GM19035 (cell line): Measurements from ENCODE around the gene PLCH1.

Source experiments
- ATAC-seq: cut with Tn5 transposase; IDR thresholded peaks from one replicate; pipeline ENCODE4 v1.9.1; 2021; ENCODE audit not compliant: unreplicated experiment

The PLCH1 gene

GRCh38 chr3:155745795-155746550 lies 1.1 kb upstream of the PLCH1 start:
- no peak for ATAC-seq

GRCh38 chr3:155744010-155744625 lies 753 bp downstream of the PLCH1 start:
- peak; percentile 42 for ATAC-seq

- ATAC-seq = no peak
Measured at GRCh38 chr3:155743606-155744005, 1.3 kb downstream of the PLCH1 start.

GRCh38 chr3:155742349-155742965 lies 2.4 kb downstream of the PLCH1 start:
- no peak for ATAC-seq

- ATAC-seq = no peak
Measured at GRCh38 chr3:155741603-155742002, 3.3 kb downstream of the PLCH1 start.

- ATAC-seq = no peak
Measured at GRCh38 chr3:155741101-155741500, 3.8 kb downstream of the PLCH1 start.

- ATAC-seq = no peak
Measured at GRCh38 chr3:155739154-155739553, 5.7 kb downstream of the PLCH1 start.

GRCh38 chr3:155738580-155739076 lies 6.2 kb downstream of the PLCH1 start:
- ATAC-seq = no peak

GRCh38 chr3:155737844-155738460 lies 6.9 kb downstream of the PLCH1 start:
- ATAC-seq = peak; percentile 66

GRCh38 chr3:155736381-155736780 lies 8.5 kb downstream of the PLCH1 start:
- no peak for ATAC-seq

GRCh38 chr3:155730843-155731242 lies 14.0 kb downstream of the PLCH1 start:
- ATAC-seq = no peak

GRCh38 chr3:155727836-155728235 lies 17.0 kb downstream of the PLCH1 start:
- ATAC-seq = no peak

GRCh38 chr3:155714295-155714718 lies 30.6 kb downstream of the PLCH1 start:
- no peak for ATAC-seq

GRCh38 chr3:155712008-155712407 lies 32.9 kb downstream of the PLCH1 start:
- peak; percentile 95 for ATAC-seq

- no peak for ATAC-seq
Measured at GRCh38 chr3:155704771-155705559, 39.9 kb downstream of the PLCH1 start.

GRCh38 chr3:155704061-155704460 lies 40.8 kb downstream of the PLCH1 start:
- no peak for ATAC-seq

GRCh38 chr3:155702745-155703591 lies 41.9 kb downstream of the PLCH1 start:
- ATAC-seq = no peak

GRCh38 chr3:155701882-155702465 lies 42.9 kb downstream of the PLCH1 start:
- peak; percentile 81 for ATAC-seq

GRCh38 chr3:155697542-155697941 lies 47.3 kb downstream of the PLCH1 start:
- no peak for ATAC-seq
